ENCODE results near the gene B3GAT1. TPM values are rescaled to one million over a fixed set of nuclear protein-coding genes. Genes with fewer than 3 reads are reported as not detected.
A peak's percentile ranks its signal among the peaks of the same experiment; 100 is the strongest.

B3GAT1 gene
- total RNA-seq, 3 donors from 2014 or later (not counting 1 experiment from before 2014, with no cell fraction given) = 41.3 to 78.4 (median 65.1) TPM

- TF ChIP-seq CTCF (IDR thresholded peaks at IDR 0.05) = no peak
- Histone ChIP-seq H3K27ac (ENCODE audit: low read length) (no peak overlapping the region), H3K27me3 (ENCODE audit: control insufficient read depth, insufficient read depth, low read length) (no peaks in the 10 kb centered on the region), H3K4me1 (ENCODE audit: control insufficient read depth, insufficient read depth, low read length) (peaks cover 20% of the 10 kb centered on the region), H3K4me3 (ENCODE audit: low read length) (no peak overlapping the region), H3K9me3 (ENCODE audit: control insufficient read depth, insufficient read depth, low read length) (no peaks in the 10 kb centered on the region), H3K36me3 (ENCODE audit: control insufficient read depth, insufficient read depth, low read length) (no peaks in the 10 kb centered on the region)
- intact Hi-C loops (cut with micrococcal nuclease) = no loop called here
- ATAC-seq (no peak), DNase-seq (no peak)
- Mint-ChIP-seq H3K9me3 (no peaks in the 10 kb centered on the region), H3K4me1 (peaks cover 40 to 49% of the 10 kb centered on the region in 2 donors), H3K27ac (peak overlapping the region in 1 of 2 donors; percentile 47), H3K36me3 (no peaks in the 10 kb centered on the region), H3K27me3 (ENCODE audit: low read depth in 2 of 2) (no peaks in the 10 kb centered on the region), H3K4me3 (no peak overlapping the region)
- WGBS (ENCODE audit: insufficient coverage) = 89% methylated on average over 18 of the region's 18 CpGs
Observed at GRCh38 chr11:134397304-134398078, 14.6 kb downstream of the B3GAT1 start.

- WGBS (ENCODE audit: insufficient coverage) = 92% methylated on average over 12 of the region's 12 CpGs
- no peaks in the 10 kb centered on the region for H3K36me3 Mint-ChIP-seq
- Histone ChIP-seq H3K27ac (ENCODE audit: low read length) (no peak overlapping the region), H3K9me3 (ENCODE audit: control insufficient read depth, insufficient read depth, low read length) (no peaks in the 10 kb centered on the region), H3K4me3 (ENCODE audit: low read length) (no peak overlapping the region), H3K27me3 (ENCODE audit: control insufficient read depth, insufficient read depth, low read length) (no peaks in the 10 kb centered on the region), H3K4me1 (ENCODE audit: control insufficient read depth, insufficient read depth, low read length) (peaks cover 25% of the 10 kb centered on the region), H3K36me3 (ENCODE audit: control insufficient read depth, insufficient read depth, low read length) (no peaks in the 10 kb centered on the region)
- no peak for TF ChIP-seq CTCF (IDR thresholded peaks at IDR 0.05)
- DNase-seq = no peak
- intact Hi-C loops (cut with micrococcal nuclease) = no loop called here
- H3K4me3 Mint-ChIP-seq = no peak overlapping the region
- no peak for ATAC-seq
- H3K27me3 Mint-ChIP-seq (ENCODE audit: low read depth in 2 of 2) = peaks cover 0 to 3% of the 10 kb centered on the region in 2 donors
- H3K4me1 Mint-ChIP-seq = peaks cover 39 to 48% of the 10 kb centered on the region in 2 donors
- H3K9me3 Mint-ChIP-seq = no peaks in the 10 kb centered on the region
- no peak overlapping the region for H3K27ac Mint-ChIP-seq
Observed at GRCh38 chr11:134395002-134395401, 17.0 kb downstream of the B3GAT1 start.

- Histone ChIP-seq H3K36me3 (ENCODE audit: control insufficient read depth, insufficient read depth, low read length) (no peaks in the 10 kb centered on the region), H3K27ac (ENCODE audit: low read length) (no peak overlapping the region), H3K9me3 (ENCODE audit: control insufficient read depth, insufficient read depth, low read length) (no peaks in the 10 kb centered on the region), H3K4me1 (ENCODE audit: control insufficient read depth, insufficient read depth, low read length) (peaks cover 29% of the 10 kb centered on the region), H3K4me3 (ENCODE audit: low read length) (no peak overlapping the region), H3K27me3 (ENCODE audit: control insufficient read depth, insufficient read depth, low read length) (no peaks in the 10 kb centered on the region)
- WGBS (ENCODE audit: insufficient coverage) = 87% methylated on average over 10 of the region's 10 CpGs
- intact Hi-C loops (cut with micrococcal nuclease) = no loop called here
- H3K36me3 Mint-ChIP-seq = no peaks in the 10 kb centered on the region
- DNase-seq = no peak
- H3K27me3 Mint-ChIP-seq (ENCODE audit: low read depth in 2 of 2) = peaks cover 0 to 3% of the 10 kb centered on the region in 2 donors
- ATAC-seq = no peak
- TF ChIP-seq CTCF (IDR thresholded peaks at IDR 0.05) = no peak
- no peaks in the 10 kb centered on the region for H3K9me3 Mint-ChIP-seq
- H3K4me1 Mint-ChIP-seq = peaks cover 44 to 54% of the 10 kb centered on the region in 2 donors
- H3K4me3 Mint-ChIP-seq = no peak overlapping the region
- H3K27ac Mint-ChIP-seq = no peak overlapping the region
Observed at GRCh38 chr11:134394311-134394710, 17.7 kb downstream of the B3GAT1 start.

Measured in natural killer cell (primary cell).